ENCODE data around the gene GNLY.

The GNLY gene

DNA sequence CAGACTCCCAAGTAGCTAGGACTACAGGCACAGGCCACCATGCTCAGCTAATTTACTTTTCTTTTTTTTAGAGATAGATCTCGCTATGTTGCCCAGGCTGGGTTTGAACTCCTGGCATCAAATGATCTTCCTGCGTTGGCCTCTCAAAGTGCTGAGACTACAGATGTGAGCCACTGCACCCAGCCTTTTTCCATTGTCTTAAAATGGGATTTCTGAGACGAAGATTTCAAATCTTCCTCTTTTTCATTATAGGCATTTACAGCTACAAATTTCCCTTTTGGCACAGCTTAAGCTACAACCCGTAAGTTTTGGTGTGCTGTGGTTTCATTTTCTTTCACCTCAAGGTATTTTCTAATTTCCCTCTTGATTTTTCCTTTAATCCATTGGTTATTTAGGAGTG is 8.6 kb downstream of the GNLY start:
- no peak for DNase-seq (ENCODE audit: low read depth)

DNA sequence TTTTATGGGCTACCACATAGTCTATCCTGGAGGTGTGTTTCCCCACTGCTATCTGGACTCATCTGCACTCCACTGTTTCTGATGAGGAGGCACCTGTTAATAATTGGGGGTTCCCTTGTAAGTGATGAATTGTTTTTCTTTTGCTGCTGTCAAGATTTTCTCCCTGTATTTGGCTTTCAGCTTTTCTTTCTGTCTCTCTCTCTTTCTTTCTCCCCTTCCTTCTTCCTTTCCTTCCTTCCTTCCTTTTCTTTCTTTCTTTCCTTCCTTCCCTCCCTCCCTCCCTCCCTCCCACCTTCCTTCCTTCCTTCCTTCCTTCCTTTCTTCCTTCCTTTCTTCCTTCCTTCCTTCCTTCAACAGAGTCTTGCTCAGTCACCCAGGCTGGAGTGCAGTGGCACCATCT is 9.2 kb downstream of the GNLY start:
- no peak overlapping the region for H3K4me3 ChIP-seq (ENCODE audit: control insufficient read depth, low read depth, low read length)
- DNase-seq (ENCODE audit: low read depth): no peak
- TF ChIP-seq, protein P1, sequence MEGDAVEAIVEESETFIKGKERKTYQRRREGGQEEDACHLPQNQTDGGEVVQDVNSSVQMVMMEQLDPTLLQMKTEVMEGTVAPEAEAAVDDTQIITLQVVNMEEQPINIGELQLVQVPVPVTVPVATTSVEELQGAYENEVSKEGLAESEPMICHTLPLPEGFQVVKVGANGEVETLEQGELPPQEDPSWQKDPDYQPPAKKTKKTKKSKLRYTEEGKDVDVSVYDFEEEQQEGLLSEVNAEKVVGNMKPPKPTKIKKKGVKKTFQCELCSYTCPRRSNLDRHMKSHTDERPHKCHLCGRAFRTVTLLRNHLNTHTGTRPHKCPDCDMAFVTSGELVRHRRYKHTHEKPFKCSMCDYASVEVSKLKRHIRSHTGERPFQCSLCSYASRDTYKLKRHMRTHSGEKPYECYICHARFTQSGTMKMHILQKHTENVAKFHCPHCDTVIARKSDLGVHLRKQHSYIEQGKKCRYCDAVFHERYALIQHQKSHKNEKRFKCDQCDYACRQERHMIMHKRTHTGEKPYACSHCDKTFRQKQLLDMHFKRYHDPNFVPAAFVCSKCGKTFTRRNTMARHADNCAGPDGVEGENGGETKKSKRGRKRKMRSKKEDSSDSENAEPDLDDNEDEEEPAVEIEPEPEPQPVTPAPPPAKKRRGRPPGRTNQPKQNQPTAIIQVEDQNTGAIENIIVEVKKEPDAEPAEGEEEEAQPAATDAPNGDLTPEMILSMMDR (IDR thresholded peaks at IDR 0.05; ENCODE audit: control insufficient read depth, insufficient read depth, low read depth, low read length, missing control alignments): no peak

More for the DNA sequence above, 8.6 kb downstream of the GNLY start:
- TF ChIP-seq, protein P1 (IDR thresholded peaks at IDR 0.05; ENCODE audit: control insufficient read depth, insufficient read depth, low read depth, low read length, missing control alignments): no peak
- no peak overlapping the region for H3K4me3 ChIP-seq (ENCODE audit: control insufficient read depth, low read depth, low read length)

DNA sequence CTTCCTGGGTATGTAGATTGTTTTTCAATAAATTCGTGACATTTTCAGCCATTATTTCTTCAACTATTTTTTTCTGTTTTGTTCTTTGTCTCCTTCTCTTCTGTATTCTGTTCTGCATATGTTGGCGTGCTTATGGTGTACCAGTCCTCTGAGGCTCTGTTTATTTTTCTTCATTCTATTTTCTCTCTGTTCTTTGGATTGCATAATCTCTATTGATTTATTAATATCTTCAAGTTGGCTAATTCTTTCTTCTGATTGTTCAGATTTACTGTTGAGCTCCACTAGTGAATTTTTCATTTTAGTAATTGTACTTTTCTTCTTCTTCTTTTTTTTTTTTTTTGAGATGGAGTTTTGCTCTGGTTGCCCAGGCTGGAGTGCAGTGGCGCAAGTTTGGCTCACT is 9.9 kb downstream of the GNLY start:
- no peak overlapping the region for H3K4me3 ChIP-seq (ENCODE audit: control insufficient read depth, low read depth, low read length)
- no peak for DNase-seq (ENCODE audit: low read depth)
- TF ChIP-seq, protein P1 (IDR thresholded peaks at IDR 0.05; ENCODE audit: control insufficient read depth, insufficient read depth, low read depth, low read length, missing control alignments): no peak

DNA sequence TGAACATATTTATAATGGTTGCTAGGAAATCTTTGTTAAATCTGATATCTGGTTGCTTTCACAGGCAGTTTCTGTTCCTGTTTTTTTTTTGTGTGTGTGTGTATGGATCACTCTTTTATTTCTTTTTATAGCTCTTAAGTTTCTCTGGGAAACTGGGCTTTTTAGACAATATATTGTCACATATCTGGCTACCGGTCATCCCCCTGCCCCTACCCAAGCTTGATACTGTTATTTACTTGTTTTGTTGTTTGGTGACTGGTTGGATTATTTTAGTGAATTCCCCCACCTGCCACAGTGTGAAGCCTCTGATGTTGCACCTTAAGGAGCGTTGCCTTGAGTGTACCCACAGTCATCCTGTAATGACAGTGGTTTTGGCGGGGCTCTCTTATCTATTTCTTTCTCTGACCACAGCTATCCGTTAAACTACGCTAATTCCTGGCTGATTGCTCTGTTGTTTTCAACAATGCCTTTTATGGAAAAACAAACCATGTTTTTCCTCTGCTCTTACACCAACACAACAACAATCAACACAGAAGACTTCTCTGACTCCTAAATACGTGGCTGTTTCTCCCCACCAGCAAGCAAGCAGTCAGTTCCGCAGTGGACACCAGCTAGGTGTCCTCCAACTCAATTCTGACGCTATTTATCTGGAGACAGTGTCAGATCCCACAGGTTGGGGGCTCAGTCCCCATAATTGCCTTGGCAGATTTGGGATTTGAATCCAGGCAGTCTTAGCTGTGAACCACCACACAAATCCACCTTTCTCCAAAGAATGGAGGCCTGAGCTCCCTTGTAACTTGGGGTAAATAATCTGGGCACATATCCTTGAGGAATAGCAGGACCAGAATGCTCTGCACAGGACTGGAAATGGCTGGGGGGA is 10.9 kb downstream of the GNLY start:
- TF ChIP-seq, protein P1 (IDR thresholded peaks at IDR 0.05; ENCODE audit: control insufficient read depth, insufficient read depth, low read depth, low read length, missing control alignments): no peak
- no peak for DNase-seq (ENCODE audit: low read depth)
- H3K4me3 ChIP-seq (ENCODE audit: control insufficient read depth, low read depth, low read length): no peak overlapping the region

DNA sequence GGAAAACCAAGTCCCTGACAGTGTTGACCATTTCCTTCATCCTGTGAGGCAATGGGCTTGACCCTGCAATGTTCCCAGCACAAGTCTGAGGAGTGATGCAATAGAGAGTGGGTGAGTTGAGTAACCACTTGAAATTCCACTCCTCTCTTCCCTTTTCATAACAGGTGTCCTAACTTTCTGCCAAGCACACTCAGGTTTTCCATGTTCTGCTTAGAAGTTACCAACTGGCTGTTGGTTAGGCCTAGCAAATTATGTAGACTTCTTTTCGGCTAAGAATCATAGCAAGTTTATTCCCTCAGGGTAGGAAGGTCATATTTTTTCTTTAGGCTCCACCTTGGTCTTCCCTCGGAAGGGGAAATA is 11.5 kb downstream of the GNLY start:
- TF ChIP-seq, protein P1 (IDR thresholded peaks at IDR 0.05; ENCODE audit: control insufficient read depth, insufficient read depth, low read depth, low read length, missing control alignments): no peak
- H3K4me3 ChIP-seq (ENCODE audit: control insufficient read depth, low read depth, low read length): no peak overlapping the region
- peak; percentile 95 for DNase-seq (ENCODE audit: low read depth)

DNA sequence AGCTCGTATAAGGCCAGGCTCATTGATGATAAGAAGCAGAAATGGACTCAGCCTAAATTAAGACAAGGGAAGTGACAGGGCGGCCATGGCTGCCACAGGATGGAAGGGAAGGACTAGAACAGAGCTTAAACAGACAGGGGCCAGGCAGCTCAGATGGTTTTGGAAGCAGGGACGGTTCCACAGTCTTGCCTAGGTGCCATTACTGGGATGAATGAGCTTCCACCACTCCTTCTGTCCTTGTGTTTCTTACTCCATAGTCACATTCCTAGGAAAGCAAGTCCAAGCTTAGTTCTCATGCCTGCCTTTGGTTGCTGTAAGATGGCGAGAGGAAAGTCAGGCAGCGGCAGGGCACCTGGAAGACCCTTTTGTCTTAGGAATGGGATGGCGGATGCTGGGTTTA is 11.9 kb downstream of the GNLY start:
- DNase-seq (ENCODE audit: low read depth): no peak
- H3K4me3 ChIP-seq (ENCODE audit: control insufficient read depth, low read depth, low read length): no peak overlapping the region
- TF ChIP-seq, protein P1 (IDR thresholded peaks at IDR 0.05; ENCODE audit: control insufficient read depth, insufficient read depth, low read depth, low read length, missing control alignments): no peak

Data from AG09309 (cell line).